Glutamatergic neuron (in vitro differentiated cells): ENCODE data around the gene BFSP1. TPM values are rescaled to one million over a fixed set of nuclear protein-coding genes. Genes with fewer than 3 reads are reported as not detected.

ENCODE experiments used
- DNase-seq: peaks from one replicate; pipeline ENCODE4 v3.0.0; 2022
- H3K27ac Mint-ChIP-seq: one replicate; pipeline ENCODE4 v1.8.0; 2020; ENCODE audit warnings: mild to moderate bottlenecking, mixed read lengths, inconsistent platforms; ENCODE audit not compliant: unreplicated experiment
- H3K27me3 Mint-ChIP-seq: one replicate; pipeline ENCODE4 v1.8.0; 2020; ENCODE audit warnings: mild to moderate bottlenecking, moderate library complexity, mixed read lengths, inconsistent platforms; ENCODE audit not compliant: unreplicated experiment
- H3K36me3 Mint-ChIP-seq: one replicate; pipeline ENCODE4 v1.8.0; 2020; ENCODE audit warnings: mild to moderate bottlenecking, mixed read lengths, inconsistent platforms; ENCODE audit not compliant: unreplicated experiment
- H3K4me1 Mint-ChIP-seq: one replicate; pipeline ENCODE4 v1.8.0; 2020; ENCODE audit warnings: mild to moderate bottlenecking, low read depth, mixed read lengths, inconsistent platforms; ENCODE audit not compliant: unreplicated experiment
- H3K4me3 Mint-ChIP-seq: one replicate; pipeline ENCODE4 v1.8.0; 2020; ENCODE audit warnings: mild to moderate bottlenecking, mixed read lengths, inconsistent platforms; ENCODE audit not compliant: unreplicated experiment
- H3K9me3 Mint-ChIP-seq: one replicate; pipeline ENCODE4 v1.8.0; 2020; ENCODE audit warnings: mild to moderate bottlenecking, moderate library complexity, mixed read lengths, inconsistent platforms; ENCODE audit not compliant: unreplicated experiment
- total RNA-seq: library from RNA; stranded (reverse); fragmentation: NEBNext Ultra II Directional; extraction: Animal tissue kit (Norgen Biotek cat#: 25700); gene quantifications from one replicate; pipeline ENCODE4 v1.2.1, GENCODE V29; 2021; ENCODE audit not compliant: unreplicated experiment
- TF ChIP-seq, protein P1 (sequence below): fragments of 200-600 bp; sonication (generic); IDR thresholded peaks from one replicate; pipeline ENCODE4 v1.5.0; 2021; ENCODE audit not compliant: partially characterized antibody, unreplicated experiment

BFSP1 gene
- total RNA-seq, 1 donor from 2014 or later, result 0.69 TPM

DNA sequence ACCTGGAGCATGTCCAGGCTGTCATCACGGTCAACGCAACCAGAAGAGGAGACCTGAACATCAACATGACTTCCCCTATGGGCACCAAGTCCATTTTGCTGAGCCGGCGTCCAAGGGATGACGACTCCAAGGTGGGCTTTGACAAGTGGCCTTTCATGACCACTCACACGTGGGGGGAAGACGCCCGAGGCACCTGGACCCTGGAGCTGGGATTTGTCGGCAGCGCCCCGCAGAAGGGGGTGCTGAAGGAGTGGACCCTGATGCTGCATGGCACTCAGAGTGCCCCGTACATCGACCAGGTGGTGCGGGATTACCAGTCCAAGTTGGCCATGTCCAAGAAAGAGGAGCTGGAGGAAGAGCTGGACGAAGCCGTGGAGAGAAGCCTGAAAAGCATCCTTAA, 49.5 kb downstream of the BFSP1 start:
- peaks cover 1% of the 10 kb centered on the region for H3K9me3 Mint-ChIP-seq
- TF ChIP-seq, protein P1, sequence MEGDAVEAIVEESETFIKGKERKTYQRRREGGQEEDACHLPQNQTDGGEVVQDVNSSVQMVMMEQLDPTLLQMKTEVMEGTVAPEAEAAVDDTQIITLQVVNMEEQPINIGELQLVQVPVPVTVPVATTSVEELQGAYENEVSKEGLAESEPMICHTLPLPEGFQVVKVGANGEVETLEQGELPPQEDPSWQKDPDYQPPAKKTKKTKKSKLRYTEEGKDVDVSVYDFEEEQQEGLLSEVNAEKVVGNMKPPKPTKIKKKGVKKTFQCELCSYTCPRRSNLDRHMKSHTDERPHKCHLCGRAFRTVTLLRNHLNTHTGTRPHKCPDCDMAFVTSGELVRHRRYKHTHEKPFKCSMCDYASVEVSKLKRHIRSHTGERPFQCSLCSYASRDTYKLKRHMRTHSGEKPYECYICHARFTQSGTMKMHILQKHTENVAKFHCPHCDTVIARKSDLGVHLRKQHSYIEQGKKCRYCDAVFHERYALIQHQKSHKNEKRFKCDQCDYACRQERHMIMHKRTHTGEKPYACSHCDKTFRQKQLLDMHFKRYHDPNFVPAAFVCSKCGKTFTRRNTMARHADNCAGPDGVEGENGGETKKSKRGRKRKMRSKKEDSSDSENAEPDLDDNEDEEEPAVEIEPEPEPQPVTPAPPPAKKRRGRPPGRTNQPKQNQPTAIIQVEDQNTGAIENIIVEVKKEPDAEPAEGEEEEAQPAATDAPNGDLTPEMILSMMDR, result no peak
- H3K27me3 Mint-ChIP-seq, result no peaks in the 10 kb centered on the region
- H3K4me3 Mint-ChIP-seq, result no peak overlapping the region
- H3K4me1 Mint-ChIP-seq, result no peaks in the 10 kb centered on the region
- DNase-seq, result no peak
- no peak overlapping the region for H3K27ac Mint-ChIP-seq
- H3K36me3 Mint-ChIP-seq, result peaks cover 4% of the 10 kb centered on the region

DNA sequence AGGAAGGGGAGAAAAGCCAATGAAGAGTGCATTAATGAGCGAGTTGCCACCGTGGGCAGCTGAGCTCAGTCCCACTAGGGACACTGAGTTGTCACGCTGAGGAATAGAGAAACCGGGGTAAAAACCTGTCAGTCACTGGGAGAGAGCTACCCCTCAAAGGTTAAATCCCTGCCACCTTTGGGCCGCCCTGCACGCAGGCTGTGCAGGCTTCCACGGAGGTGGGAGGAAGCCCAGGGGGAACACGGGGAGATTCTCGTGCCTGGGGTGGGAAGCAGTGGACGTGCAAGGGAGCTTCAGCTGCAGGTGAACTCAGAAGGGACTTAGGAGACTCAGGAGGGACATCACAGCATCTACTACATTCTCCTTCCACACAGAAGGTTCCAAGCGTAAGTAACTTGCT, 50.5 kb downstream of the BFSP1 start:
- Mint-ChIP-seq H3K4me1 (no peaks in the 10 kb centered on the region), H3K9me3 (peaks cover 1% of the 10 kb centered on the region), H3K27me3 (no peaks in the 10 kb centered on the region), H3K36me3 (peaks cover 4% of the 10 kb centered on the region), H3K27ac (no peak overlapping the region), H3K4me3 (no peak overlapping the region)
- TF ChIP-seq, protein P1, result no peak
- DNase-seq, result no peak

DNA sequence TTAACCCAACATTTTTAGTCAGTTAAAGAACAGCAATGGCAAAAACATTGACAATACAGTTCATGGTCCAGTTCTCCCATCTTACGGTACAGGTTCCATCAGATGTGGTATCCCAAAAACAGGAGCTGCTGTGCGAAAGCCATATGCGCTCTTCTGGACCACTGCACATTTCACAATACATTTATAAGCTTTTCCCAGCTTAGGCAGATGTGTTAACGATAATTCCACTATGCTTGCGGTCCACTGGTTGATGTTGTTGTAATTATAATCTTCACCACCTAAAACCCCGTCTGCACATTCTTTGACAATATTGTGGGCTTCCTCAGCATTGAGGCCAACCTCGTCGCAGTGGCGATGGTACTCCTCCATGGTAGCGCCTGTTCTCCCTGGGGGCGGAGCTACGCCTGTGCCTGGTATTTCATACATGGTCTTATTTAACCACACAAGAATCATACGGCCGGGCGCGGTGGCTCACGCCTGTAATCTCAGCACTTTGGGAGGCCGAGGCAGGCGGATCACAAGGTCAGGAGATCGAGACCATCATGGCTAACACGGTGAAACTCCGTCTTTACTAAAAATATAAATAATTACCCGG, 52.0 kb downstream of the BFSP1 start:
- TF ChIP-seq, protein P1, result no peak
- no peaks in the 10 kb centered on the region for H3K4me1 Mint-ChIP-seq
- peaks cover 4% of the 10 kb centered on the region for H3K36me3 Mint-ChIP-seq
- H3K9me3 Mint-ChIP-seq, result peaks cover 1% of the 10 kb centered on the region
- H3K27ac Mint-ChIP-seq, result no peak overlapping the region
- no peak for DNase-seq
- H3K4me3 Mint-ChIP-seq, result no peak overlapping the region
- H3K27me3 Mint-ChIP-seq, result peaks cover 2% of the 10 kb centered on the region

DNA sequence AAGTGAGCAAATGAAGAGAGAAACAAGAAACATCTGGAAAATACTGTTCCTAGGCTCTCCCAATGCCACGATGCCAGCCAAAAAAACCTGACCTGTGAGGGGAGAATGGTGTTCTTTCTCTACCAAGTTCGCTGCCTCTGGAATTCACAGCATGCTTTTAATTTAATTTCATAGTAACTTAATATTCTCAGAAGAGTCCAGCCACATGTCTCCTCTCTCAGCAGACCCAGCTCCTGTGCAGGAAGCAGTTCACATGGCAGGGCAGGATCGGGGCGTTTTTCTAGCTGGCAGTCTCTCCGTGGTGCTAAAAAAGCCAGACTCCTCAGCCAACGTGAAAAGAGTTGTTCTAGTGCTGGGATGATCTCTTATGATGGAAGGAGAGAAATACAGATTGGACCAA, 57.5 kb downstream of the BFSP1 start:
- Mint-ChIP-seq H3K27me3 (peaks cover 2% of the 10 kb centered on the region), H3K27ac (no peak overlapping the region), H3K36me3 (no peaks in the 10 kb centered on the region), H3K9me3 (no peaks in the 10 kb centered on the region), H3K4me3 (no peak overlapping the region), H3K4me1 (no peaks in the 10 kb centered on the region)
- no peak for DNase-seq
- TF ChIP-seq, protein P1, result no peak

DNA sequence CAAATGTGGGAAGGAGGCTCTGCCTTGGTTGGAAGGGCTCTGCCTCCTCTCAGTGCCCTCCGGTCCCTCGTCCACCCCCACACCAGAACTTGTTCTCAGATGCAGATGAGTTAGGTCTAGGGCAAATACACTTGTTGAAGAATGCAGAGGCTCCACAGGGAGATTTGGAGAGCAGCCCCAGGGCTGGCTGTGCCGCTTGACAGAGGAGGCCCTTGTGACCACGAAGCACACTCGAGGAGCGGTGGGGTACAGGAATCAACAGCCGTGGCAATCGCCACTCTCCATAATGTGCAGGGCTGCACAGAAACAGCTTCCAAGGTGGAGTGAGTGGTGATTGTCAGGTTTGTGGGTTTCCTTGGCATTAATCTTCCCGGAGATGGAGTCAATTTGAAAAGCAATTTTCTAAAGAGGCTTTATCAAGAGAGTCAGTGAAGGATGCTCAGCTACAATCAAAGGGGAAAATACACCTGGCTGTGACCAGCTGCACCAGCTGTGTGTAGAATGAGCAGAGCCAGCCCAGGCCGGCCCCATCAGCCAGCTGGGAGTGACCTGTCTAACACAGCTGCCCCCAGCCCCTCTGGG, 59.5 kb downstream of the BFSP1 start:
- H3K36me3 Mint-ChIP-seq, result peaks cover 4% of the 10 kb centered on the region
- no peak overlapping the region for H3K27ac Mint-ChIP-seq
- no peaks in the 10 kb centered on the region for H3K4me1 Mint-ChIP-seq
- TF ChIP-seq, protein P1, result no peak
- H3K4me3 Mint-ChIP-seq, result no peak overlapping the region
- no peak for DNase-seq
- peaks cover 3% of the 10 kb centered on the region for H3K27me3 Mint-ChIP-seq
- peaks cover 3% of the 10 kb centered on the region for H3K9me3 Mint-ChIP-seq
